Endothelial cell of umbilical vein (primary cell): Measurements from ENCODE around the gene DDR2. TPM values are rescaled to one million over a fixed set of nuclear protein-coding genes. Genes with fewer than 3 reads are reported as not detected.
"Not testable (repeated sequence)": the region's sequence is repeated elsewhere in the genome, so short reads cannot be mapped to it uniquely, and the experiment has no call there.

Experiments
- BruUV-seq: library from RNA; stranded (reverse); fragments of 400-500 nt; replicated peaks from 2 replicates; lab custom pipeline; 2021; lab: Mats Ljungman, UMichigan
- CTCF ChIA-PET: fragments of 300-600, 350-600 bp; sonication (Branson Sonifier 250); formaldehyde crosslinking; loops from one replicate; lab custom pipeline; 2021; ENCODE audit warnings: antibody characterized with exemption, inconsistent platforms; lab: Charles Lee
- POLR2A ChIA-PET: fragments of 300-600, 350-600 bp; sonication (Branson Sonifier 250); formaldehyde crosslinking; loops from one replicate; lab custom pipeline; 2021; ENCODE audit warnings: antibody characterized with exemption, inconsistent platforms; lab: Charles Lee
- DNase-seq: peaks from one replicate; pipeline ENCODE4 v3.0.0-alpha.2; 2011; ENCODE audit warnings: low read depth, low spot score
- FAIRE-seq: peaks from 2 replicates; lab custom pipeline; 2011; peaks lifted over from hg19 to GRCh38; lab: Jason Lieb, UNC
- H2AFZ ChIP-seq: 2 replicates; pipeline ENCODE4 v1.6.0; 2012; ENCODE audit warnings: low read depth, low read length, control low read depth, inconsistent platforms
- H3K27ac ChIP-seq: 2 replicates; pipeline ENCODE4 v1.5.1; 2011; ENCODE audit warnings: low read depth, mild to moderate bottlenecking, control low read depth, low read length, moderate library complexity; ENCODE audit not compliant: insufficient read depth
- H3K27me3 ChIP-seq, 2 experiments: 2 replicates each; pipeline versions ENCODE4 v1.6.0 to v1.6.1; 2011; ENCODE audit warnings: low read length in 2 of 2, mixed read lengths in 1 of 2; ENCODE audit not compliant: control insufficient read depth in 2 of 2, insufficient read depth in 2 of 2
- H3K36me3 ChIP-seq, 2 experiments: 2 replicates in 1 of 2; 3 replicates in 1 of 2; pipeline ENCODE4 v1.5.1; 2011; ENCODE audit warnings: low read length in 2 of 2, mild to moderate bottlenecking in 1 of 2, moderate library complexity in 1 of 2; ENCODE audit not compliant: control insufficient read depth in 2 of 2, insufficient read depth in 2 of 2; ENCODE audit errors: extremely low read depth in 1 of 2
- H3K4me1 ChIP-seq: 3 replicates; pipeline ENCODE4 v1.5.1; 2011; ENCODE audit warnings: mild to moderate bottlenecking, low read length; ENCODE audit not compliant: control insufficient read depth, insufficient read depth; ENCODE audit errors: extremely low read depth
- H3K4me2 ChIP-seq: 2 replicates; pipeline ENCODE4 v1.6.1; 2011; ENCODE audit warnings: low read length, control low read depth, mixed read lengths; ENCODE audit not compliant: insufficient read depth
- H3K4me3 ChIP-seq, 3 experiments: fragments of 200-600 bp in 1 of 3; sonication (generic), shearing (Covaris generic) in 1 of 3; replicated peaks in 1 of 3; 2 replicates each; pipeline ENCODE4 v1.5.1; 2011 to 2016; ENCODE audit warnings: control low read depth in 3 of 3, low read length in 3 of 3, mild to moderate bottlenecking in 2 of 3, inconsistent platforms in 1 of 3, low read depth in 1 of 3, moderate library complexity in 1 of 3; ENCODE audit not compliant: insufficient read depth in 1 of 3
- H3K79me2 ChIP-seq: 2 replicates; pipeline ENCODE4 v1.6.0; 2012; ENCODE audit warnings: low read length, inconsistent platforms; ENCODE audit not compliant: control insufficient read depth, insufficient read depth
- H3K9ac ChIP-seq: replicated peaks from 2 replicates; pipeline ENCODE3; 2011; ENCODE audit warnings: low read length, control low read depth; ENCODE audit not compliant: insufficient read depth; ENCODE audit errors: extremely low read depth
- H3K9me1 ChIP-seq: replicated peaks from 3 replicates; pipeline ENCODE4 v1.6.0; 2011; ENCODE audit warnings: mild to moderate bottlenecking, low read length; ENCODE audit not compliant: control insufficient read depth, insufficient read depth; ENCODE audit errors: extremely low read depth
- H3K9me3 ChIP-seq: replicated peaks from 2 replicates; pipeline ENCODE4 v1.5.1; 2012; ENCODE audit warnings: low read length, inconsistent platforms; ENCODE audit not compliant: control insufficient read depth, insufficient read depth
- H4K20me1 ChIP-seq: replicated peaks from 2 replicates; pipeline ENCODE3; 2011; ENCODE audit warnings: mild to moderate bottlenecking, low read length; ENCODE audit not compliant: control insufficient read depth, insufficient read depth; ENCODE audit errors: extremely low read depth
- dilution Hi-C: fragments of 300-500 bp; cut with MboI; formaldehyde crosslinking; loops from one replicate; pipeline ENCODE4 v1.15.0; 2019; ENCODE audit warnings: low sequenced_read_pairs; ENCODE audit not compliant: extremely low pct_ligation_motif_present
- intact Hi-C: fragments of 100-400 bp; cut with micrococcal nuclease; formaldehyde crosslinking; loops from one replicate; pipeline ENCODE4 v1.10.0; 2022
- polyA plus RNA-seq, 4 experiments: library from polyadenylated mRNA; depleted of rRNA in 3 of 4; stranded (reverse) in 3 of 4; unstranded in 1 of 4; fragments of >200 nt; gene quantifications; 2 replicates each; pipeline versions ENCODE4 v1.2.1 to v1.2.3, GENCODE V29; 2011 to 2012; ENCODE audit warnings: missing spikeins in 1 of 4
- total RNA-seq: library from RNA; stranded (reverse); gene quantifications from 2 replicates; pipeline ENCODE4 v1.2.3, GENCODE V29; 2021

Gene DDR2
- total and polyA plus RNA-seq, 2 donors (not counting 3 experiments of a cell fraction or from before 2014, with no cell fraction given), result 27.8 to 30.8 TPM

- intact Hi-C loops, H3K9ac ChIP-seq, H2AFZ ChIP-seq, H3K27ac ChIP-seq, DNase-seq, H3K79me2 ChIP-seq, BruUV-seq, H3K4me1 ChIP-seq, CTCF ChIA-PET, H3K36me3 ChIP-seq, FAIRE-seq, POLR2A ChIA-PET, H3K4me2 ChIP-seq, H4K20me1 ChIP-seq, dilution Hi-C loops, H3K9me1 ChIP-seq, H3K27me3 ChIP-seq, H3K4me3 ChIP-seq, H3K9me3 ChIP-seq: not testable (repeated sequence)
Measured at GRCh38 chr1:162784926-162785325, 152.7 kb downstream of the DDR2 start.

GRCh38 chr1:162788783-162789182 lies 156.5 kb downstream of the DDR2 start:
- H3K27me3 ChIP-seq, DNase-seq, CTCF ChIA-PET, H3K9me3 ChIP-seq, BruUV-seq, H3K9me1 ChIP-seq, H3K27ac ChIP-seq, H3K36me3 ChIP-seq, H3K4me3 ChIP-seq, H4K20me1 ChIP-seq, H3K9ac ChIP-seq, intact Hi-C loops, H3K79me2 ChIP-seq, POLR2A ChIA-PET, H2AFZ ChIP-seq, dilution Hi-C loops, H3K4me1 ChIP-seq, H3K4me2 ChIP-seq, FAIRE-seq: not testable (repeated sequence)

- peak within 1 kb of the TSS; percentile 67 for H3K4me2 ChIP-seq
- peak within 1 kb of the TSS; percentile 92 for H2AFZ ChIP-seq
- FAIRE-seq, result peak; percentile 98
- H3K4me3 ChIP-seq, result peak within 1 kb of the TSS; percentile 29 to 65 (median 47)
- POLR2A ChIA-PET, H3K9me1 ChIP-seq, H3K36me3 ChIP-seq, dilution Hi-C loops, intact Hi-C loops, H3K4me1 ChIP-seq, H3K79me2 ChIP-seq, H3K9ac ChIP-seq, BruUV-seq, H3K9me3 ChIP-seq, CTCF ChIA-PET, H4K20me1 ChIP-seq, H3K27me3 ChIP-seq: not testable (repeated sequence)
- peak; percentile 70 for DNase-seq
- H3K27ac ChIP-seq, result peak within 1 kb of the TSS; percentile 70
Measured at GRCh38 chr1:162790303-162790984, 158.2 kb downstream of the DDR2 start, which contains the start of gene HSD17B7. Gene HSD17B7, plus strand, starts transcription at chr1:162790702. Its CDS starts 99 bp downstream, at chr1:162790801.

- CTCF ChIA-PET, dilution Hi-C loops, H3K36me3 ChIP-seq, H3K27me3 ChIP-seq, H3K9me3 ChIP-seq, intact Hi-C loops, H3K9ac ChIP-seq, H4K20me1 ChIP-seq, POLR2A ChIA-PET, H3K4me1 ChIP-seq, H3K79me2 ChIP-seq, H2AFZ ChIP-seq, H3K9me1 ChIP-seq: not testable (repeated sequence)
- DNase-seq (peak; percentile 21), FAIRE-seq (peak; percentile 68)
- BruUV-seq, result TSS peak; percentile 84
- Histone ChIP-seq H3K4me3 (peak overlapping the region; percentile 29 to 65 (median 47)), H3K4me2 (peak overlapping the region; percentile 51), H3K27ac (peak overlapping the region; percentile 68)
Measured at GRCh38 chr1:162790985-162791357, 158.7 kb downstream of the DDR2 start.
